NCI-H2227 treated with DMSO at 0.1 percent for 48 hours (cell line): ENCODE results near the gene PCBP3.
"Not testable (repeated sequence)": the region's sequence is repeated elsewhere in the genome, so short reads cannot be mapped to it uniquely, and the experiment has no call there.

ENCODE experiments used
- DNase-seq: peaks from one replicate; lab custom pipeline; 2025; lab: John Stamatoyannopoulos, UW

The PCBP3 gene

DNA sequence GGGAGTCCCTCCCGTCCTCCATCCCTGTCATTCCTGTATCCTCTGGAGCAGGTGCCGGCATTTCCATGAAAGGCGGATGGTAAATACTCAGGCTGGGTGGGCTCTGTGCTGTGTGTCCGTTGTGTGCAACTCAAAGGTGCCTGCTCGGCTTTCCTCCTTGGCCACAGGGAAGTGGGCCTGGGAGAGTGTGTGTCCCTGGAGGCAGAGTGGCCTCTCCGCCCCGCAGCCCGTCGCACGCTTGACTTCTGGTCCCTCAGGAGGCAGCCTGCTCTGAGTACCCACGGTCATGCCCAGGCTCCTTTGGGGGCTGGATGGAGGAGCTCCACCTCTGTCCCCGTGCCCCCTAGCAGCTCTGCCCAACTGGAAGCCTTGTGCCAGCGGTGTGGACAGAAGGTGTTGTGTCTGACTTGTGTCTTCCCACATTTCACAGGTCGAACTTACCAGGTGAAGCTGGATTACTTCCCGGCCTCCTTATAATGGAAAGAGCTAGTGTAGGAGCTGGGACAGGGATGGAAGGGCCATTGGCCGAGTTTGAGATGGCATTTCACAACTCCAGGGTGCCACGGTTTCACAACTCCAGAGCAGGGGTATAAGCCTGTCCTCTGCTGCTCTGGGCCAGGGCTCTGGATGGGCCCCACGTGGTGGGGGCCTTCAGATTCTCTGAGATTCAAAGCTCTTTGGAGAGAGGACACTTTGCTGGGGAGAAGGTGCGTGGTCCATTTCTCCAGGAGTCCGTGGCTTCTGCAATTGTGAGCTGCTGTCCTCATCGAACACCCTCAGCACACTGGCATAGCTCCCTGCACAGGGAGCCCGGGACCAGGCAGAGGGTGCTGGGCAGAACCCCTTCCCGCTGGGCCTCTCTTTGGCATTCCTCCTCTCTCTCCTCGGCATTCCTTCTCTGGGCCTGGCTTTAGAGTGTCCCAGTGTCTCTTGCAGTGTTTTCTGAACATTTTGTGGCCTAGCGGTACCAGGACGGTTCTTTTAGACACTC lies 185.3 kb downstream of the PCBP3 start:
- no peak for DNase-seq

DNA sequence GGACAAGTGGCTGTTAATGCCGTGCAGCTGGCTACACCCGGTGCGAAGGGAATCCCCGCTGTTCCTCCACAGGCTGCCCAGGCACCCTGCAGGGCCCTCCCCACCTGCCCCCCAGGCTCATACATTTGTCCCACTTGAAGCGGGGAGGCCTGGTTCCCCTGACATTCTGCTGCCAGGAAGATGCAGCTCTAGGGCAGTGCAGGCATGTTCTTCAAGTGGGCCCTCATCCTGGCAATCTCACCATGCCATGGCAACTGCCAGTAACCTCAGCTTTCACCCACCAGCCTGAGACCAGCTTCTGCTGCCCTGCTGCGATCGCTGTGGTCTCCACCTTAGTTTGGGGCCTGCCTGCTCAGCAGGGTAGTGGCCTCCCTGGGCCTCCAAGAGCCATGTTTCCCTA lies 186.1 kb downstream of the PCBP3 start:
- DNase-seq = no peak

DNA sequence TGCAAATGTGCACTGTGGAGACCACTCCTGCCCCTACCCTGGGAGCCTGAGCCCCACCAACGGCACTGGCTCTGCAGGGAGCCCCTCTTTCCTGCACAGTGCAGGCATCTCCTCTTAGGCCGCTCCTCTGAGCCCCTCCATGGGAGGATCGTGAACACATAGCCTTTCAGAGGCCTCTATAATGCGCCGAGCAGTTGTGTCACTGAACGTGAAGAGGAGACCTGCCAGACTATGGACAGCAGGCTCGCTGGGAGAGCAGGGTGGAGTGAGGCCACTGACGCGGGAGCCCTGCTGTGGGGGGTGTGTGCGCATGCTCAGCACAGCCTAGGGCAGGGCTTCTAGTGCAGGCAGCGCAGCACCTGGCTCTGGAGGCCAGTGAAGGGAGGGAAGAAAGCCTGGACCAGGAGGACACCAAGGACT lies 186.7 kb downstream of the PCBP3 start:
- no peak for DNase-seq

DNA sequence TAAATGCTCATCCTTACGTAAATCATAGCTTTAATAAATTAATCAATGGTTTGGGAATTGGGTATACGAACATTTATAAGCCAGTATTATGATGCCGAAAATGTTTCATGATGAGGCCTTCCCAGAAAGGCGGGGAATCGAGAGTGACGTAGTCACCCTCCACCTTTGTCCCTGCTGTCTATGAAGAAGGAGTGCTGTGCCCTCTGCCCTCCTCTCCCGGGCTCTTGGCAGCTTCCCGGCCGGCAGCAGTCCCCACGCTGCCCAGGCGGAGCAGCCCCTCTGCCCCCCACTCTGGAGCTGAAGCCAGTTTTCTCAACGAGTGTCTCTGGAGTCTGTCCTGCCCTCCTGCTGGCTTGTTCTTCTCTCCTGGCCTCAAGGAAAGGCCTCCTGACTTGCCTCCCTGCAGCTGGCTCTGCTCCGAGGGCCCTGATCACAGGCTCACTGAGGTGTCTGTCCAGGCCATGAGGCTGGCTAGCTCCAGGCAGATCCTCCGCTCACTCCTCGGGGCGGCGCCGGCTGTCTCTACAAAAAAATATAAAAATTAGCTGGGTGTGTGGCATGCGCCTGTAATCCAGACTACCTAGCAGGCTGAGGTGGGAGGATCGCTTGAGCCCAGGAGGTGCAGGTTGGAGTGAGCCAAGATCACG lies 187.3 kb downstream of the PCBP3 start:
- DNase-seq = no peak

DNA sequence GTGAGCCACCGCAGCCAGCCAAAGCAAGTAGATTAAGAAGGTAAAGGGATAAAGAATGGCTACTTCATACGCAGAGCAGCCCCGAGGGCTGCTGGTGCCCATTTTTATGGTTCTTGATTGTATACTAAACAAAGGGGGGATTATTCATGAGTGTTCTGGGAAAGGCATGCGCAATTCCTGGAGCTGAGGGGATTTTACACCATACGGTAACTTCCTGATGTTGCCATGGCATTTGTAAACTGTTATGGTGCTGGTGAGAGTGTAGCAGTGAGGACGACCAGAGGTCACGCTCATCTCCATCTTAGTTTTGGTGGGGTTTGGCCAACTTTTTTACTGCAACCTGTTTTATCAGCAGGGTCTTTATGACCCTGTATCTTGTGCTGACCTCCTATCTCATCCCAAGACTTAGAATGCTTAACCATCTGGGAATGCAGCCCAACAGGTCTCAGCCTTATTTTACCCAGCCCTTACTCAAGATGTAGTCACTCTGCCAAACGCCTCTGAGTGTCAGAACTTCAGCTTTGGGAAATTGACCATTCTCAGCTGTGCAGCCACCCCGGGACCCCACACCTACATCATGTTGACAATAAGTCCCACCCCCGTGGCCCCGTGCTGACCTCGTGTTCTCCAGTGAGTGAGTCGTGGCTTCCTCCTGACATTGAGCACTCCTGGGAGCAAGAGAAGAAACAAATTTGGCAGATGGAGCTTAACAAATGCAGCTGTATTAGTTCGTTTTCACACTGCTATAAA lies 188.6 kb downstream of the PCBP3 start:
- no peak for DNase-seq

DNA sequence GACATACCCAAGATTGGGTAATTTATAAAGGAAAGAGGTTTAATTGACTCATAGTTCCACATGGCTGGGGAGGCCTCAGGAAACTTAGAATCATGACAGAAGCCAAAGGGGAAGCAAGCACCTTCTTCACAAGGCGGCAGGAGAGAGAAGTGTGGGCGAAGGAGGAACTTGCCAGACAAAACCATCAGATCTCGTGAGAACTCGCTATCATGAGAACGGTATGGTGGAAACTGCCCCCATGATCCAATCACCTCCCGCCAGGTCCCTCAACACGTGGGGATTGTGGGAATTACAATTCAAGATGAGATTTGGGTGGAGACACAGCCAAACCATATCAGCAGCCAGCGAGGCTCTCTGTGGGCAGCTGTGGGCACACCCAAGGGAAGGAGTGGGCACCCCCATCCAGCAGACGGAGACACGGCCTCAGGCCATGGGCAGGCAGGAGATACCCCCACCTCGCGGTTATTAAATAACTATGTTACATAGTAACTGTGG lies 189.3 kb downstream of the PCBP3 start:
- not testable (repeated sequence) for DNase-seq

DNA sequence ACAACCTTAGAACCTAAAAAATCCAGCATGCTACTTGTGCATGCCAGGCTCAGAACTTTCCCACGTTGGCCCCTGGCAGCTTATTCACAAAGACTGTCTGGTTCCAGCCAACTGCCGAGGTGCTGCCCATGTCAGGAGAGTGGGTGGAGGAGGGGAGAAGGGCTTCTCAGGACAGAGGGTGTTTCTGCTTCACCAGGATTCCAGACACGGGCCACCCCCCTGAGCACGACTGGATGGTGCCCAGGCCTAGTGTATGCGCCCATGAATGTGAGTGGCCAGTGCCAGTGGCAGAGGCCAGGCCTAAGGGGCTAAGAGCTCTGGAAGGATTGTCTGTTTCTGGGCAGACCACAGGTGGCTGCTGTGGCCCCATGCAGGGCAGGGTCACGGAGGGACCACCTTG lies 189.9 kb downstream of the PCBP3 start:
- DNase-seq = no peak

DNA sequence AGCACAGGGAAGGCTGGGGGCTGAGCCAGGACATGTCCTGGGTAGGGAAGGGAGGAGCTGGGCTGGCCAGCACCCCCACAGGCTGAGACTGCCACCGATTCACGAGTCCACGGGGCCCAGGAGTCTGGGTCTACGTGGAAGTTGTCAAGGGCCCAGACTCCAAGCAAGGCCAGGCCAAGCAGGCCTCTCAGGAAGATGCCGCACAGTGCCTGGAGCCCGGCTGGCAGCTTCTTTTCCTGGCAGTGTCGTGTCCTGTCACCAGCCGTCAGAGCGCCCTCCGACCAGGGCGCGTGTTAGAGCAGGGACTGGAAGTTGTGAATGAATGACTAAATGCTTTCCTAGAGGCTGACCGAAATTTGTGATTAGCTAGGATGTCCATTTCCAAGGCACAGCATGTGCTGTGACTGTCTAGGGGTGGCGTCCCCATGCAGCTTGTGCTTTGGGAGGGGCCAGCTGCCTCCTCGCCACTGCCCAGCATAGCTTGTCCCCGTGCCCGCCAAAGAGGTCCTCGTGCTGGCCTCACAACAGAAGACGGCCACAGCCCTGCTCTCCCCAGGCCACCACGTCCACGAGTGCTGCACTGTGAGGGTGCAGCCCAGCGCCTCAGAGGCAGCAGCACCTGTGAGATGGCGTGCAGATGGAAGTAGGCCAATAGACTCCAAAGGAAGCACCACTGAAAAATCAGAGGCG lies 190.6 kb downstream of the PCBP3 start:
- DNase-seq = no peak

DNA sequence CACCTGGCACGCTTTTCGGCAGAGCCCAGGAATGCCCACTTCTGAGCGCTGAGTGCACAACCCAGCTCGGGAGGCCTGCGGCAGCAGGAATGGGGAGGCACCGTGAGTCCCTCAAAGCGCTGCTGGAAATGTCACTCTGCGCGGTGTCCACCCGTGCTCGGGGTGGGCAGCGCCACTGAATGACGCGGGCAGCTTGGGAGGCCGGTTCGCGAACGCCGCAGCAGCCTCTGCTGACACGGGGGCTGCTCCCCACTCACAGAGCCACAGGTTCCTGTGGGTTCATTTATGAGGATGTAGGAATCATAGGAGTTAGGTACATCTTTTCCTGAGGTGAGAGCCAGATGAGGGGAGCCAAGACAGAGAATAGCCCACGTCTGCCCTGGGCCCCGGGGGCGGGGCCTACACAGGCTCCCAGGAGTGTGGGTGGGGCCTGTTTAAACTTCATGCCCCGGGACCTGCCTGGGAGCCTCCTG lies 191.3 kb downstream of the PCBP3 start:
- no peak for DNase-seq

DNA sequence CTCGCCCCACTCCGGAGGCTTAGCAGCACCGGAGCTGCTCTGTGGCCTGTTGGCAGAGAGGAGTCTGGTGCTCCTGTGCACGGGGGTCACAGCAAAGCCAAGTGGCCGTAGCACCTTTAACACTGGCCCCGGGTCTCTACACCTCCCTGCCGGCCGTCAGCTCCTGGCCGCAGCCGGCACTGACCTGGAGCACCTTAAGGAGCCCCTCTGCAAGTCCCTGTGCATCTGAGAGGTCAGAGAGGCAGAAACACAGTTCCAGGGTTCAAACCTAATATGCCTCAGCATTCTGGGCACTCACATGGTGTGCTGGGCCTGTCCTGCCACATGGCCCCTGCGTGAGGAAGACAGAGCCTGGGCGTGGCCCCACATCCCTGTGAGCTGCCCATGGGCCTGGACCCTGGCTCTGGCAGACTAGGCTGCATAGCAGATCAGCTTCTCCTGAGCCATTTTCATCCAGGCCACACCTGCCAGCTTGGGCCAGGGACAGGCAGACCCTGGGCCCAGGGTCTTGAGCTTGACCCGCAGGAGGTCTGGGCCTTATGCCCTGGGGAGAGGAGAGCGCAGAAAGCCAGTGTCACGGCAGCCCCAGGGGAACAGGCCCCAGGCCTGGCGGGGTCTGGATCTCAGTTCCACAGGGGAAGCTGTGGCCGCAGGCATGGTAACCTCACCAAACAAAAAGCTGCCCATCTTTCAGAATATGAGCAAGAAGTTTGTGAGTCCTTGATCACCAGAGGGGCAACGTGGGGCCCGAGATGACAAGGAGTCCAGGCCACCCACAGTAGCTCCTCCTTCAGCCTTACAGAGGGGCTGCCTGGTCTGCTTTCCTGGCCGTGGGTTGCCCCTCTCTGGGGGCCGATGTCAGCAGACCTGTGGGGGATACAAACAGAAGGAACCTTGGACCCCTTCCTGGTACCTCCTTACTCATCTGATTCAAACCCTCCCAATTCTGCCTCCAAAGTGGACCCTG lies 192.1 kb downstream of the PCBP3 start:
- DNase-seq = no peak

DNA sequence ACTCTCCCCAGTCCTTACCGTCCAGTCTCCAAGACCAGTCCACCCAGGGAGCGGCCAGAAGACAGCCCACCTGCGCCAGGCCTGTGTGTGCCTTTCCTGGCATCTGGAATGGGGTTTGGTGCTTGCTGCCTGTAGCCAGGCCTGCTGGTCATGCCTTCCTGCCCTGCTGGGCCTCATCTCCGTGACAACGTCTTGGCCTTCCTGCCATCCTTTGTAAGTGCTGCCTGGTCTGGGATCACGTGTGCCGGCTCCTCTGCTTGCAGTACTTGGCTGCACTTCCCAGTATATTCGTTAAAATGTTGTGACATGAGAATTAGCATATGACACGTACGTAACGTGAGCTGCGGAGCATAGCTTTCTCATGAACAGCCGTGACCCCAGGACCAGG lies 192.7 kb downstream of the PCBP3 start:
- no peak for DNase-seq

DNA sequence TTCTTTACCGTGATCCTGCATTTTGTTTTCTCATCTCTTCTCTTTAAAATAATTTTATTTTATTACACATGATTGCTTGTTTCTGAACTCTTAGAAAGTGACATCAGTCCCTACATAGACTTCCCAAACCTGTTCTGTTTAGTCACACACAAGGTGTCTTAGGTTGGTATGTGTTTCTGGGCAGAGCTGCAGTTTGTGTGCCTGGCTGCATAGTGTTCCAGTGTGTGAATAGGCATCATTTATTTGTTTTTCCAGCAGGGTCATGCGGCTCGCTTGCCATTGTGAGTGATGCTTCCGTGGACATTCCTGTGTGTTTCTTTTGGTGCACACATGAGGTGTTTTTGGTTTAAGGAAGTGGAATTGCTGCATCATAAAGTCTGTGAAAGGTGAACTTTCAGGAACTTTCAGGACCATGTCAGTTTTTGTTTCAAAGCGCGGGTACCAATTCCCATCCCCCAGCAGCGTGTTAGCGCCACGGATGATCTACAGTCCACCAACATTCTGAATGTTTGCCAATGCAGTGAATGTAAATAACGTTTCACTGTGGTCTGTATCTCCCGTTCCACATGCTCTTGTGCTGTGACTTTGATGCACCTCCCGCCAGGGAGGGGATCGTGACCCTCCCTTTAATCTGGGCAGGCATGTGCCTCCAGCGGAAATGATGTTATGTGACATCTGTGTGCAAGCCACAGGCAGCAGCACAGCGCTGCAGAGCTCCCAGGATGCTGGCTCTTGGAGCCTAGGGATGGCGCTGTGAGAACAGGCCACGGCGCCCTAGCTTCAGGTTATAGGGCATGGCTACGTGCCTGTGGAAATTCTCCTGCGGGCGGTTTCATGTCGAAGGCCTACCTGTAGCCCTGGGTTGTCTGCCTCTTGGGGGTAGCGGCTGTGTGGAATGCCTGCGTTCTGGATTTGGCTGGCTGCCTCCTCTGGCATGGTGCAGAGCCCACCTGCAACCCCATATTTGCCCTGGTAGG lies 193.5 kb downstream of the PCBP3 start:
- no peak for DNase-seq

DNA sequence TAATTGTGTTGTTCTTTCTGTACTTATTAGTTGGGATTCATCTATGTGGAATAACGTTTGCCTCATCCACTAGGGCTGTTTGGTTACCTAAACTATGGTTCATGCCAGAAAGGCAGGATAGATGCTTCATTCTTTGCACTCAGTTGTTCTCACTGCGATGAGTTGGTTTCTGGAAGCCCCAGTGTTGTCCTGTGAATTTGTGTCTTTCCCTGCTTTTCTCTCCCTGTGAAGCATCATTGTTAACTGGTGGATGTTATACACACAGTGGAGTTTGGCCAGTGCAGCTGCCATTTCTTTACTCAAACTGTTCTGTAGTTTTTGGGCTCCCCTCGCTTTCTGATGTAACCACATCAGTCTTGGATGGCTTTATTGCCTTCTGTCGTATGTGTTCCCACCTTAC lies 194.4 kb downstream of the PCBP3 start:
- DNase-seq = no peak

DNA sequence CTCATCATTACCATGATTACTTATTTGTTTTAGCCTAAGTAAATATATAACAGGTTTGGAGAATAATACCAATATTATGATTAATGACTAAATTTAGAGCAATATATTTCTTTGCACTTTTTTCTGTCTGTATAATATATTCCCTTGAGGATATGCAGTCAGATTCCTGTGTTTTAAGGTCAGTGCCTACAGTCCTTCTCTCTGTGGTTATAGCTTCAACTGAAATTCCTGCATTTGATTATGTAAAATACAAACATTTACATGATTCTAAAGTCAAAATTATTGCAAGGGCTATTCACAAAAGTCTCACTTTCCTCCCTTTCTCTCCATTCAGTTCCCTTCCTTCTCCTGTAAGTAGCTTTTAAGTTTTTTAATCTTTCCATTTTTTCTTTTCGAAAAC lies 195.1 kb downstream of the PCBP3 start:
- no peak for DNase-seq

DNA sequence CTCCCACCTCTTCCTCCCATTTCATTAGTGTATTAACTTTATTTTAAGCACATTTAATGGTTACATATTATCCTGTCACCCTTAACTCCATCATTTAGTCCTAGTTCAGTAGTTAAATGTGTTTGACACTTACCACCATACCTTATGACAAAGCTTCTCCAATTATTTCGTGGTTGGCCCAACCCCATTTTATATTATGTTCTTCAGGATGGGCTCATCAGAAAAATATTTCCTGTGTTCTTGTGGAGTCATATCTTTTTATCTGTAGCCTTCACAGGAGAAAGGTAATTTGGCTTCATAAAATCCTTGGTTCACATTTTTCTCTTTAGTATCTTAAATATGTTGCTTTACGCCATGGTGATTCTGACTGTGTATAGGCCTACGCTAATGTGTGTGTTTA lies 195.7 kb downstream of the PCBP3 start:
- DNase-seq = no peak

DNA sequence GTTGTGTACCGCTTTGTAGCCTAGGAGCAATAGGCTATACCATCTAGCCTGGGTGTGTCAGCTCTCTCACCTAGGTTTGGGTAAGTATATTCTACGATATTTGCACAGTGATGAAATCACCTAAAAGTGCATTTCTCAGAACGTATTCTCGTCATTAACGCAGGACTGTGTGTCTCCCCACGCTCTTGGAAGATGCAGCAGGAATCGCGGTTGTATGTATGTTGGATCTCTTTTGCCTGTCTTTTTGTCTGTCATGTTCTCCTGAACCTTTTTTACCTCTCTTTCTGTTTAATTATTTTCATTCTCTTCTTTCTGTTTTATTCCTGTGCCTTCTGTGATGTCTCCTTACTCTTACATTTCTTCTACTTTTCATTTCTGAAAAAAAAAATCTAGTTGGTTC lies 197.5 kb downstream of the PCBP3 start:
- no peak for DNase-seq

DNA sequence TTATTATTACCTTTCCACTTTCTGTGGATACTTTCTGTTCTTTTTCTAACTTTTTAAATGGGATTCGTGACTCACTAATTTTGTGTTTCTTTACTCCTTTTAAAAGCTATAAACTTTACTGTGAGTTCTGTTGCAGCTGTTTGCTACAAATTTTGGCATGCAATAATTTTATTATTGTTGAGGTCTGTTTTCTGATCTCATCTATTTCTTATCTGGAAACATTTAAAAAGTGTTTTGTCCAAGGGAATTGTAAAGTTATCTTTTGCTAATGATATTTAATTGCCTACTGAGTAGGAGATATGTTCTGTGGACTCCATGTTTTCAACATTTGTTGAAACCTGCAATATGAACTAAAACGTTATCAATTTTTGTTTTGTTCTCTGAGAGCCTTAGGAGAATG lies 199.9 kb downstream of the PCBP3 start:
- no peak for DNase-seq

DNA sequence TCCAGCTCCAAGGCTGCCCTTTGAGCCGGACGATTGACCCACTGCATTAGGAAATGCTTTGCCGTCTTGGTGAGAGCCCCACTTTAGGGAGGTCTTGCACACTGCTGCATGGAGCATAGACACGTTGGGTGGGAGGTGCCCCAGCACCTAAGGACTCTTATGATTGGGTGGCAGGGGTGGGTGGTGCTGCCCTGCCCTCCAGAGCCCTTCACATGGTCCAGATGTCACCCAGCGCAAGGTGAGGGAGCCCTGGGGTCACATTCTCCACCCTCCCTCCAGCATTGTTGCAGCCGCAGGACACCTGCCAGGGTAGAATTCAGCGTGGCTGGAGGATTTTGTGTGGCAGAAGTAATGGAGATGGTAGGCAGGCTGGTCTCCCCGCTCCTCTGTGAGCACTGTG lies 200.7 kb downstream of the PCBP3 start:
- DNase-seq = no peak

DNA sequence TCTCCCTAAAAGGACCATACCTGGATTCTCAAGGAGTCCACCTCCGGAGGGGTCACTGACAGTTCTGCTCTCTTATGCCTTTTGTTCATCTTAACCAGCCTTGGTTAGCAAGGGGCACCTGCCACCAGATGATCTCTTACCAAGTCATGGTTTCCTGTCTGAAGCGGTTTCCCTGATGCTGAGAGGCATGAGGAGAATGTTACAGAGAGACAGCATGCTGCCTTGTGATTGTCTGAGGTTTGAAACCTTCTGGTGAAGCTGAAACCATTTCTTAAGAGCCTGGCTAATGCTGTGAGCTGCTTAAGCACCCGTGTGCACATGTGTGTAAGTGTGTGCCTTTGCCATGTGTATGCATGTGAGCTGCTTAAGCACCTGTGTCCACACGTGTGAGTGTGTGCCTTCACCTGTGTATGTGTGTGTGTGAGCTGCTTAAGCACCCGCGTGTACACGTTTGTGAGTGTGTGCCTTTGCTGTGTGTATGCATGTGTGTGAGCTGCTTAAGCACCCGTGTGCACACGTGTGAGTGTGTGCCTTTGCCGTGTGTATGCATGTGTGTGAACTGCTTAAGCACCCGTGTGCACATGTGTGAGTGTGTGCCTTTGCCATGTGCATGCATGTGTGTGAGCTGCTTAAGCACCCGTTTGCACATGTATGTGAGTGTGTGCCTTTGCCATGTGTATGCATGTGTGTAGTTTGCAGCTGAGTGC lies 201.7 kb downstream of the PCBP3 start:
- no peak for DNase-seq
